DOHH2 (cell line): ENCODE data around the gene E2F2.
A peak's percentile ranks its signal among the peaks of the same experiment; 100 is the strongest.

Experiments
- H3F3A ChIP-seq: fragments of 200-600 bp; sonication (generic), shearing (Covaris generic); 2 replicates; pipeline ENCODE4 v1.6.0; 2016; ENCODE audit warnings: antibody characterized with exemption, mild to moderate bottlenecking; ENCODE audit not compliant: control insufficient read depth, insufficient read depth
- H3K27ac ChIP-seq: fragments of 200-600 bp; sonication (generic); 2 replicates; pipeline ENCODE4 v1.5.1; 2014; ENCODE audit warnings: low read depth, mild to moderate bottlenecking, low read length, moderate library complexity
- H3K27me3 ChIP-seq: fragments of 200-600 bp; sonication (generic); 2 replicates; pipeline ENCODE4 v1.6.1; 2014; ENCODE audit warnings: mild to moderate bottlenecking, low read length, mixed read lengths; ENCODE audit not compliant: control insufficient read depth
- H3K36me3 ChIP-seq: fragments of 200-600 bp; sonication (generic); 2 replicates; pipeline ENCODE4 v1.6.1; 2014; ENCODE audit warnings: mild to moderate bottlenecking, low read length, moderate library complexity, mixed read lengths; ENCODE audit not compliant: control insufficient read depth
- H3K4me1 ChIP-seq: fragments of 200-600 bp; sonication (generic); 2 replicates; pipeline ENCODE4 v1.6.1; 2014; ENCODE audit warnings: mild to moderate bottlenecking, low read length, mixed read lengths; ENCODE audit not compliant: control insufficient read depth
- H3K4me2 ChIP-seq: fragments of 200-600 bp; sonication (generic); 2 replicates; pipeline ENCODE4 v1.6.0; 2014; ENCODE audit warnings: mild to moderate bottlenecking, low read length, moderate library complexity
- H3K4me3 ChIP-seq: fragments of 200-600 bp; sonication (generic); 2 replicates; pipeline ENCODE4 v1.5.1; 2014; ENCODE audit warnings: mild to moderate bottlenecking, low read length, mixed read lengths
- H3K79me2 ChIP-seq: fragments of 200-600 bp; sonication (generic); 2 replicates; pipeline ENCODE4 v1.6.1; 2014; ENCODE audit warnings: mild to moderate bottlenecking, low read length, mixed read lengths; ENCODE audit not compliant: control insufficient read depth
- H3K9me2 ChIP-seq: fragments of 200-600 bp; sonication (generic); replicated peaks from 2 replicates; pipeline ENCODE4 v1.6.1; 2014; ENCODE audit warnings: mild to moderate bottlenecking, low read length, mixed read lengths; ENCODE audit not compliant: control insufficient read depth
- H3K9me3 ChIP-seq: fragments of 200-600 bp; sonication (generic); 2 replicates; pipeline ENCODE4 v1.6.1; 2014; ENCODE audit warnings: antibody characterized with exemption, low read length, mixed read lengths; ENCODE audit not compliant: control insufficient read depth, insufficient read depth
- H4K20me1 ChIP-seq: fragments of 200-600 bp; sonication (generic); 2 replicates; pipeline ENCODE4 v1.6.0; 2014; ENCODE audit warnings: low read depth, mild to moderate bottlenecking, antibody characterized with exemption, low read length, moderate library complexity; ENCODE audit not compliant: control insufficient read depth, insufficient read depth
- CTCF ChIP-seq: fragments of 200-600 bp; sonication (generic); IDR thresholded peaks from one replicate; pipeline ENCODE4 v1.5.1; 2014; ENCODE audit warnings: antibody characterized with exemption, mild to moderate bottlenecking, low read depth, low read length; ENCODE audit not compliant: poor library complexity, severe bottlenecking
- EZH2phosphoT487 ChIP-seq: fragments of 200-600 bp; sonication (generic); IDR thresholded peaks from 2 replicates; pipeline ENCODE4 v1.6.1; 2017; ENCODE audit warnings: borderline replicate concordance, mild to moderate bottlenecking, antibody characterized with exemption, low read length, moderate library complexity, mixed read lengths

E2F2 gene

GRCh38 chr1:23528250-23528978 is 2.6 kb downstream of the E2F2 start:
- Histone ChIP-seq H3K36me3 (peaks cover 74% of the 10 kb centered on the region), H3K9me3 (no peaks in the 10 kb centered on the region), H3K4me1 (peaks cover 77% of the 10 kb centered on the region), H3K4me2 (peak overlapping the region; percentile 95), H4K20me1 (peaks cover 8% of the 10 kb centered on the region; the same call in 1 of the 2 replicates), H3K79me2 (peaks cover 88% of the 10 kb centered on the region), H3K27ac (peak overlapping the region; percentile 99), H3K4me3 (peak overlapping the region; percentile 84), H3K9me2 (no peaks in the 10 kb centered on the region), H3F3A (peaks cover 52% of the 10 kb centered on the region), H3K27me3 (no peaks in the 10 kb centered on the region)
- TF ChIP-seq EZH2phosphoT487 (no peak), CTCF (no peak)

- no peaks in the 10 kb centered on the region for H3K9me2 ChIP-seq
- H3K4me2 ChIP-seq = peak overlapping the region; percentile 95
- H3K27me3 ChIP-seq = no peaks in the 10 kb centered on the region
- H3F3A ChIP-seq = peaks cover 52% of the 10 kb centered on the region
- H3K9me3 ChIP-seq = no peaks in the 10 kb centered on the region
- H3K79me2 ChIP-seq = peaks cover 93% of the 10 kb centered on the region
- peaks cover 72% of the 10 kb centered on the region for H3K4me1 ChIP-seq
- H3K27ac ChIP-seq = peak overlapping the region; percentile 99
- peak; percentile 62 for TF ChIP-seq CTCF
- TF ChIP-seq EZH2phosphoT487 = no peak
- H3K36me3 ChIP-seq = peaks cover 79% of the 10 kb centered on the region
- H4K20me1 ChIP-seq = peaks cover 9% of the 10 kb centered on the region; the same call in 1 of the 2 replicates
- H3K4me3 ChIP-seq = peak overlapping the region; percentile 84
Observed at GRCh38 chr1:23527900-23528249, 3.2 kb downstream of the E2F2 start.

GRCh38 chr1:23527366-23527765 is 3.7 kb downstream of the E2F2 start:
- H4K20me1 ChIP-seq = peaks cover 14% of the 10 kb centered on the region; the same call in 1 of the 2 replicates
- H3K36me3 ChIP-seq = peaks cover 84% of the 10 kb centered on the region
- H3K9me2 ChIP-seq = no peaks in the 10 kb centered on the region
- H3K27me3 ChIP-seq = no peaks in the 10 kb centered on the region
- H3F3A ChIP-seq = peaks cover 52% of the 10 kb centered on the region
- peak overlapping the region; percentile 99 for H3K27ac ChIP-seq
- H3K4me1 ChIP-seq = peaks cover 69% of the 10 kb centered on the region
- no peak for TF ChIP-seq CTCF
- TF ChIP-seq EZH2phosphoT487 = no peak
- H3K4me2 ChIP-seq = peak overlapping the region; percentile 95
- peak overlapping the region; percentile 84 for H3K4me3 ChIP-seq
- H3K79me2 ChIP-seq = peaks cover 97% of the 10 kb centered on the region
- no peaks in the 10 kb centered on the region for H3K9me3 ChIP-seq
